HG03575 (cell line): ENCODE results near the gene KCNT2.

Experiments
- ATAC-seq: cut with Tn5 transposase; IDR thresholded peaks from one replicate; pipeline ENCODE4 v1.9.1; 2021; ENCODE audit not compliant: unreplicated experiment, insufficient number of reproducible peaks, low FRiP score; ENCODE audit errors: extremely low read depth

Gene KCNT2

DNA sequence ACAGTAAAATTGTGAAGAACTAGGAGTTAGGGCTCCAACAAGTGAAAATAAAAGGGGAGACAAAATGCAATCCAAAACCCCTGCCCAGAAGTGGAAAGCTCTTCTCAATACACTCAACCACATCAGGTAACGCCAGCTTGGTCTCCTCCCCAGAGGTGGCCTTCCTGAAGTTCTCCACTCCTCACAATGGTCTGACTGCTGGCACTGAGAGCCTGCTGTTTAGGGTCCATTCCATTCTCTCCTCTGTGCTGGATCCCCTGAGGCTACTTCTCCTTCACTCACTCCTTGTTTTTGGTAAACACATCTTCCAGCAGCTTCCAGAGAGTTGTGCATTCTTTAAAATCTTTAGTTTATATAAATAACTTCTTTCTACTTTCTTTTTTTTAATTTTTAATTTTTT, 189.5 kb downstream of the KCNT2 start:
- ATAC-seq: no peak

GRCh38 chr1:196415978-196416377, 192.3 kb downstream of the KCNT2 start:
- no peak for ATAC-seq

GRCh38 chr1:196412326-196412725, 195.9 kb downstream of the KCNT2 start:
- no peak for ATAC-seq

GRCh38 chr1:196410768-196411167, 197.5 kb downstream of the KCNT2 start:
- ATAC-seq: no peak

DNA sequence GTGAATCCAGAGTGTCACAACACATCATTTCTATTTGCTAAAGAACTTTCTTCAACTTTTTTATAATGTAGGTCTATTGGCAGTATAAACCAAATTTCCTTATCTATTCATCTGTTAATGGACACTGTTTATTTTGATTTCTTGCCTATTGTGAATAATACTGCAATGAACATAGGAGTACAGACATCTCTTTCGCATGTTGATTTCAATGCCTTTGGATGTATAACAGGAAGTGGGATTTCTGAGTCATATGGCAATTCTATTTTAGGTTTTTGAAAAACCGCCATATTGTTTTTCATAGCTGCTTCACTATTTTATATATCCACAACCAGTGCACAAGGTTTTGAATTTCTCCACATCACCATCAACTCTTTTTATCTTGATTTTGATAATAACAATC, 198.7 kb downstream of the KCNT2 start:
- ATAC-seq: no peak

- ATAC-seq: no peak
These were observed 200.7 kb downstream of the KCNT2 start for GRCh38 chr1:196407358-196408051.

DNA sequence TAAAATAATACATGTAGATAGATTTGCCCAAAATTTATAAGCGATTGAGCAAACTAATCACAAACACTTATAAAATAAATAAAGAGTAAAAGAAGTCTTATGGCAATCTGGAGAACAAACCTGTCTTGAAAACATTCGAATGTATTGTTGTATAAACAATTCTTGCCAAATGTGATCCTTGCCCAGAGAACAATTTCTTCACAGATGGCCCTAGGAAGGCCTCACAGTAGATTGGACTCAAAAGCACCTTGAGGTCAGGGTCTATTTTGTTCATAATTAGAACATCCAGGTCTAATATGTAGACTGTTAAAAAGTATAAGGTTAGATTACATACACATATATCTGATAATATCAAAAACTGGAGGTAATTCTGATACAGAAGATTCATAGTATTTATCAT, 202.4 kb downstream of the KCNT2 start:
- ATAC-seq: no peak

DNA sequence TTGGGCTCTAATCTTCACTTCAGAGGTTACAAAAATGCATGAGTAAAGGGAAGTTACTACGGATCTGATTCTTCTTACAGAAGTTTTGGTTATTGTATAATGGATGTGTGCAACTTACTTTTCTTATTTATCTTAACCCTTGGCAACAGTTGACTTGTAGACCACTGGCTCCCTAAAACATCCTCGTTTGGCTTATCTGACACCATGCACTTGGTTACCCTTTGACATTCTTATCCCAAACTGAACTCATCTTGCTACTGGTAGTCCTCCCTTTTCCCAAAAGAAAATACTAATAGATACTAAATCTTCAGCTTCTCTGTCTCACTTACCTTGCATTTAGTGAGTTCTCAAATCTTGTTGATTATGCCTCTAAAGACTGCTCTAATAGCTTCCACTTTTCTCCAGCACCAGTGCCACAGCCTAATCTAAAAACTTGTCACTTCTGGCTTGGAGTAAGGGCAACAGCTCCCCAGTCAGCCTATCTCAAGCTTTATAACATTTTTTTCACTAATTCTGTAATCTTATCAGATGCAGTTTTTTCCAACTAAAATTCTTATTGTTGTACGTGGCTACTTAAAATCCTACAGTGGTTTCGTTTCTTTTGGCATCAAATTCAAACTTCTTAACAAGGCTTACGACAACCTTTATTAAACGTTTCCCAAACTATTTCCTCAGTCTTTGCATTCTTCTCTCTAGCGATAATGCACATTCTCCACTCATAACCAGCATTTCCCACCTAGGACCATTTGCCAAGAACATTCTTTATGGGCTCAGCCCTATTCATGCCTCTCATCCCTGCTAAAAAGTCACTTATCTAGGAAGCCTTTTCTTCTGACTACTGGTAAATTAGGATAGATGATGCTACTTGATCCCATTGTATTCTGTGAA, 204.2 kb downstream of the KCNT2 start:
- ATAC-seq: no peak

DNA sequence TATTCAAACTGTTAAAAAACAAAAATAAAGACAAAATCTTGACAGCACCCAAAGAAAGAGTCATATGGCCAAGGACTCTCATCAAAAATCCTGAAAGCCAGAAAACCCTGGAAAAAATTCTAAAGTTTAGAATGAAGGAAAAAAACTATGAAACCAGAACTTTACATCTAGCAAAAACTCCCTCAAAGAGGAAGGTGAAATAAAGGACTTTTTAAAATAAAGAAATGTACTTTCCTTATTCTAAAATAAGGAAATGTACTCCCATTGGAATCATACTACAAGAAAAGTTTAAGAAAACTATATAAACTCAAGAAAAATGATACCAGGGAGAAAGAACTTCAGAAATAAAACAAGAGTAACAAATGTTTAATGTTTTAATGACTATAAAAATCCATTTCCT, 206.3 kb downstream of the KCNT2 start:
- no peak for ATAC-seq

DNA sequence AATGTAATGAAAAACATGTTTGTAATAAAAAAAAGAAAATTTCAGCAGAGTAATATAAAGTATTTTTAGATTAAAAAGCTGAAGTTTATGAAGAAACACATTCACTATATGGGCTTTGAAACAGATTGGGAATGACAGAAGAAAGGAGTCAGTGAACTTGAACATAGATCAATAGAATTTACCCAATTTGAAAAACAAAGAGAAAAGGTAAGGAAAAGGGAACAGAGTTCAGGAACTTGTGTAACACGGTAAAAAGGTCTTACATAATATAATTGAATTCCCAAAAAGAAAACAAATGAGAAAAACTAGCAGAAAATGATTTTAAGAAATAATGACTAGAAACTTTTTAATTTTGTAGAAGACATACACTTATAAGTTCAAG, 206.8 kb downstream of the KCNT2 start:
- no peak for ATAC-seq

DNA sequence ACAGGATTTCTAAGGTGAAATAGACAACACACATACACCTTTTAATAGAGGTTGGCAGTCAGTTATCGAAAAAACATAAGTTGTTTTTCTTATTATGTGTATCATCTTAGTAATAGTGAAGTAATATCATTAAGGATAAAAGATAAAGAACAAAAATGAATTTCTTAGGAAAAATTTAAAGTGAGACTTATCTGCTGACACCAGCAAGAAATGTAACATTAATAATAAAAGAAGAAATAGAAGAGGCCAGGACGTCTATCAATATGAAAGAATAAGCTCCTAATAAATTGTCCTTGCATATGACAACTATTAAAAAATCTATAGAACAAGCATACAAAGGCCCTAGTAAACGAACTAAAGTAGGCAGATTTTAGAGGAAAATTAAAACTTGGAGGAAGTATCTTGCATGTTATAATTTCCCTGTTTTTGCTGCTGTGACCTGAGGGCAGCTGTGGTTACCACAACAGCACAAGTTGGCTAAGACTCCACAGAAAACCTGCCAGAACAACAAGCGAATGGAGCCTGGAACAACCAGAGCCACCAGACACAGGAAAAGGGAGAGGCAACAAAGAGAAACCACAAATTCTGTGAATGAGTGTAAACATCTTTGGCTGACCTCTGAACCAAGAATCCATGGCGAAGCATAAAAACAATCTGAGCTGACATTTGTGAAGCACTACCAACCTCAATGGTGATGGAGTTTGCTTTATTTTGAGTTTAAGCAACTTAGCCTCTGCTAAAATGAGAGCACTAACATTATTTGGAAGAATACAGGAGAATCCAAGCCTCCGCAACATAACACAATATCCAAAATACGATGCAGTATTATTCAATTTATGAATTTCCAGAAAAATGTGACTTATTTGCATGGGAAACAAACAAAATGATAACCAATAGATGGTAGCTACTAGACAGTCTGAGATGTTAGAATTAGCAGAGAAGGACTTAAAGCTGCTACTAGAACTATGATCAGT, 207.5 kb downstream of the KCNT2 start:
- ATAC-seq: no peak

DNA sequence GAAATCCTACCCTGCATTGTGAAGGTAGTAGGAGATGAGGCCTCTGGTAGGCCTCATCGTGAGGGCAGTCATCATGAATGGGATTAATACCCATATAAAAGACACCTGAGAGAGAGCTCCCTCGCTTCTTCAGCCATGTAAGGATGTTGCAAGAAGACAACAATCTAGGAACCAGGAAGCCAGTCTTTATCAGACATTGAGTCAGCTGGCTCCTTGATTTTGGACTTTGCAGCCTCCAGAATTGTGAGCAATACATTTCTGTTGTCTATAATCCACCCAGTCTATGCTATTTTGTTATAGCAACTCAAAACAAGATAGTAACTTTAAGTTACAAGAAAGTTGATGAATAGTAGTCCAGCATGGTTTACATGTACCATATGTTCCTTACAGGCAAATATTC, 208.5 kb downstream of the KCNT2 start:
- no peak for ATAC-seq

DNA sequence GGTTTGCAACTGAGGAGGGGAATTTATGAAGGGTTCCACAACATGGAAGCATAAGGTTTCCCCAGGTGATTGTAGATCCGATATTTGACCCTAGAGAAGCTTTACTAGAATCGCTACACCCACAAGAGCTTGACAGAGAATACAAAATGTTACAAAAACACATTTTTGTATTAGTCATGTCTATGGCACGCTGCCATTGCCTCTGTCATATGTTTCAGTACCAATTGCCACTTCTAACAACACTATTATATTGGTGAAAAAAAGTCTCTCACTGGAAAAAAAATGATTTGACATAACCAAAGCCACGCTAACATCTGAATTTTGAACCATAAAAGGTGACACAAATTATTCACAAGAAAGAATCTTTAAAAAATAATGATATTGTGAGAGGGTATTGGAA, 214.5 kb downstream of the KCNT2 start:
- ATAC-seq: no peak

- ATAC-seq: no peak
These were observed 215.0 kb downstream of the KCNT2 start for GRCh38 chr1:196393282-196393681.

DNA sequence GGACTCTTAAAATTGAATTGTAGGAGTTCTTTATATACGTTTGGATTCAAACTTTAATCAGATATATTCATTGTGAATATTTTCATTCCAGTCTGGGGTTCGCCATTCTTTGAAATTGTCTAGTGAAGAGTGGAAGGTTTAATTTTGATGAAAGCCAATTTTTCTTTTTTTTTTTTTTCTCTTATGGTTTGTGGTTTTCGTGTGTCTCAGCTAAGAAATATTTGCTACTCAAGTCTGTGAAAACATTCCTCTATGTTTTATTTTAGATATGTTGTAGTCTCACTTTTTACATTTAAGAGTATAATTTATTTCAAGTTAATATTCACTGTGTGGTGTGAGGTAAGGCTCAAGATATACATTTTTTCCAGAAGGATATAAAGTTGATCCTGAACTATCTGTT, 220.5 kb downstream of the KCNT2 start:
- no peak for ATAC-seq

GRCh38 chr1:196385109-196385508, 223.1 kb downstream of the KCNT2 start:
- no peak for ATAC-seq

DNA sequence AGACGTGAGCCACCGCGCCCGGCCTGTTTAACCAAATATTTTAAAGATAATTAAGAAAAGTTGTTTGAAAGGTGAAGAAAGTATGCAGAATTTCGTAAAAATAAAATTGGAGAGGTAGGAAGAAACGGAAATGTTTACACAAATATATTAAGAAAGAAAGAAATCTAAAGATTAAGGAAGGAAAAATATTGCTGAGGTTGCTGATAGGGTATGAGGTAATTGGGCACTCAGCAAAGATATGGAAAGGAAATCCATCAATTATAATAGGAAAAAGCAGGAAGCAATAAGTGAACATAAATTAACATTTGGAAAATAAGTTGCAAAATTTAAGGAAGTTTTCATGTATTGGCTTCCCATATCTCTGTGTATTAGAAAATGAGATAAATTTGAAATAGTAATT, 225.9 kb downstream of the KCNT2 start:
- no peak for ATAC-seq

- no peak for ATAC-seq
These were observed 226.7 kb downstream of the KCNT2 start for GRCh38 chr1:196381544-196381943.

- ATAC-seq: no peak
These were observed 227.9 kb downstream of the KCNT2 start for GRCh38 chr1:196380316-196380715.
